ENCODE measurements around the gene KNDC1. TPM values are rescaled to one million over a fixed set of nuclear protein-coding genes. Genes with fewer than 3 reads are reported as not detected.

KNDC1 gene
- total RNA-seq, 1 experiment from 2014 or later = not detected

GRCh38 chr10:133204226-133205015, 44.4 kb downstream of the KNDC1 start:
- DNase-seq (ENCODE audit: low read depth) = no peak

- DNase-seq (ENCODE audit: low read depth) = no peak
Measured at GRCh38 chr10:133205146-133205545, 45.1 kb downstream of the KNDC1 start.

DNA sequence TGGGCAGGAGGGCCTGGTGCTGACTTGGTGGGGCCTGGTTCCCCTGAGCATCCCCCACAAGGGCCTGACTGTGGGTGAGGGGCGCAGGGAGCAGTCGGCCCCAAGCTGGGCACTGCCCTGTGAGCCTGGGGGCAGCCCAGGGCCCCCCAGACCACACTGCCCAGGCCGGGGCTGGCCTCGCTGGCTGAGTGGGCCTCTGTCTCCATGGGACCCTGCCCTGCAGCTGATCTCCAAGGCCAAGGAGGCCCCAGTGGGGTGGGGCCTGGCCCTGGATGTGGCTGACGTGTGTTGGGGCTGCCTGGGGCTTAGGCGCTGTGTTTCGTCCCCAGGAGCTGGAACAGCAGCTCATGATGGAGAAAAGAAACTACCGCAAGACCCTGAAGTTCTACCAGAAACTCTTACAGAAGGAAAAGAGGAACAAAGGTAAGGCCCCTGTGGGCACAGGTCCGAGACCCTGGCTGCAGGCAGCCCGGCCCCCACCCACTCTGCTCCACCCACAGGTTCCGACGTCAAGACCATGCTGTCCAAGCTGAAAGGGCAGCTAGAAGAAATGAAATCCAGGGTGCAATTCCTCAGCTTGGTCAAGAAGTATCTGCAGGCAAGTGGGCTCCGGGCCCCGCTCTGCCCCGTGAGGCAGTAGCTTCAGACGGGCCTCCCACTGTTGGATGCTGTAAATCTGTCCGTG, 46.5 kb downstream of the KNDC1 start:
- DNase-seq (ENCODE audit: low read depth) = no peak

DNA sequence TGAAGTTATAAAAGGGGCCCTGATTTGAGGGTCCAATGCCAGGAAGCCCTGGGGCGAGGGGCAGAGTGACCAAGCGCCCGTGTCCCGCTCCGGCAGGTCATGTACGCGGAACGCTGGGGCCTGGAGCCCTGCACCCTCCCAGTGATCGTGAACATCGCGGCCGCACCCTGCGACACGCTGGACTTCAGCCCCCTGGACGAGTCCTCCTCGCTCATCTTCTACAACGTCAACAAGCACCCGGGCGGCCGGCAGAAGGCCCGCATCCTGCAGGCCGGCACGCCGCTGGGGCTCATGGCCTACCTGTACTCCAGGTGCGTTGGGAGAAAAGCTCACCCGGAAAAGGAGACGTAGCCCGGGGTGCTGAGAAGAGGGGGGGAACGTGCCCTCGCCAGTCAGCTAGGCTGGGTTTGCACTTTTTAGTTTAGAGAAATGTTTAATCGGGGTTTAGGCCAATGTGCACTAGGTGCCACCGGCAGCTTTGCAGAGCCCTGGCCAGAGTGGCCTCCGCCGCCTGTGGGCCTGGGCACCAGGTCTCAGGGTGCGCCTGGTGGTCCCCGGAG, 47.1 kb downstream of the KNDC1 start:
- DNase-seq (ENCODE audit: low read depth) = no peak

DNA sequence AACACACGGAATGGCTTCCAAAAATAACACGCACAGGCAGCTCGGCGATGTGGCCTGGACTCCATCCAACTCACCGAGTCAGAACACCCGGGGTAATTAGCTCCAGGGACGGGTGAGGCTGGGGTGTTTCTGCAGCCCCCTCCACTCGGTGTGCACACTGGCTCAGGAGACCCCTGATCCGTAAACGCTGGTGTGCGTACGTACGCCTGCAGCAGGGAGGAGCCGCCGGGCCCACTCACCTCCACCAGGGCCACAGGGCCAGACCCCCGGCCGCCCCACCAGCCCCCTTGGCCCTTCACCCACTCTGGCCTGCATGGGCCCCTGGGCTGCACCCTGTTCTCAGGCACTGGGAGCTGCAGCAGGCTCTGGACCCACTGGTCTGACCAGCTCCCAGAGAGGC, 47.6 kb downstream of the KNDC1 start:
- DNase-seq (ENCODE audit: low read depth) = no peak

DNA sequence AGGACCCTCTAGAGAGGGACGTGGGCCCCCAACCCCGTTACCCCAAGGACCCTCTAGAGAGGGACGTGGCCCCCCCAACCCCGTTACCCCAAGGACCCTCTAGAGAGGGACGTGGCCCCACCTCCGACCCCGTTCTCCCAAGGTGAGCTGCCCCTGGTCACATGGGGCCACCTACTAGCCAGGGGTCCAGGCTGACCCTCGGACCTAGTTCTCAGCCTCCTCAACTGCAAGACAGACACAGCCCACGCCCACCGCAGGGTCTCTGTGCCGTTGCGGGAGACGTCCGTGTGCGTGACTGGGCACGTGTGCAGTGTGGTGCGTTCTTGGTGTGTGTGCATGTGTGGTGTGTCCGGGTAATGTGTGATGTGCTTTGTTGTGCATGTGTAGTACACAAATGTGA, 48.4 kb downstream of the KNDC1 start:
- DNase-seq (ENCODE audit: low read depth) = no peak

DNA sequence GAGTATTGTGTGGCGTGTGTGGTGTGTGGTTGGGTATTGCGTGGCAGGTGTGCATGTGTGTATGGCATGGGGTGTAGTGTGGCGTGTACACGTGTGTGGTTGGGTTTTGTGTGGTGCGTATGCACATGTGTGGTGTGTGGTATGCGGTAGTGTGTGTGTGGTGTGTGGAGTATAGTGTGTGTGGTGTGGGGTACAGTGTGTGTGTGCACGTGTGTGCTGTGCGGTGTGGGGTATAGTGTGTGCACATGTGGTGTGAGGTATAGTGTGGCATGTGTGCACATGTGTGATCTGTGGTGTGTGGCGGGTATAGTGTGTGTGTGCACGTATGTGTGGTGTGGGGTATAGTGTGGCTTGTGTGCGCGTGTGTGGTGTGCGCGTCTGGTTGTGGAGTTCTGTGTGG, 49.1 kb downstream of the KNDC1 start:
- no peak for DNase-seq (ENCODE audit: low read depth)

GRCh38 chr10:133209641-133210040, 49.6 kb downstream of the KNDC1 start:
- DNase-seq (ENCODE audit: low read depth) = no peak

DNA sequence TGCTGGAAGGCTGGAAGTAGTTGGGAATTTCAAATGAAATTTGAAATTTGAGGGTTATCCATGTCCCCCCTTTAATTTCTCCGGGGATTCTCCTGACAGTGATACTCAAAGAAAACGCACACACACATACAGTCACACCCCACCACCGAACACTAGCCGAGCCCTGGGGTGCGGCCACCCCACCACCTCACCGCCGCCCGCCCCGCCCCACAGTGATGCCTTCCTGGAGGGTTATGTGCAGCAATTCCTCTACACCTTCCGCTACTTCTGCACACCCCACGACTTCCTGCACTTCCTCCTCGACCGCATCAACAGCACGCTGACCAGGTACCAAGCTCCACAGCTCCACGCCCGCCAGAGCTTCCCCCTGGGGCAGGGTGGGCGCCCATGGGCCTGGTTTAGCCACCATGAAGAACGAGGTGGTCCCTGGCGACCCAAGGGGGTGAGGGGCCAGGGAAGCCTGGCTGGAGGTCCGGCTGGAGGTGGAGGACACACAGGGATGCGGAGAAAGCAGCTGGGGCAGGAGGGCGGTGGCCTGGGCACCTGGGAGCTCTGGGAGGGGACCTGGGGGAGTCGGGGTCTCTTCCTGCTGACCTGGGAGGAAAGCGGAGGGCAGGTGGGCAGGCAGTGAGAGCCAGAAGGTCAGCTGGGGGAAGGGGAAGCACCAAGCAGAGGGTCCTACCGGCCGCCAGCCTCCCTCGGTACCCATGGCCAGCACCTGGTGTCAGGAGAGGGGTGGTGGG, 50.5 kb downstream of the KNDC1 start:
- DNase-seq (ENCODE audit: low read depth) = no peak

DNA sequence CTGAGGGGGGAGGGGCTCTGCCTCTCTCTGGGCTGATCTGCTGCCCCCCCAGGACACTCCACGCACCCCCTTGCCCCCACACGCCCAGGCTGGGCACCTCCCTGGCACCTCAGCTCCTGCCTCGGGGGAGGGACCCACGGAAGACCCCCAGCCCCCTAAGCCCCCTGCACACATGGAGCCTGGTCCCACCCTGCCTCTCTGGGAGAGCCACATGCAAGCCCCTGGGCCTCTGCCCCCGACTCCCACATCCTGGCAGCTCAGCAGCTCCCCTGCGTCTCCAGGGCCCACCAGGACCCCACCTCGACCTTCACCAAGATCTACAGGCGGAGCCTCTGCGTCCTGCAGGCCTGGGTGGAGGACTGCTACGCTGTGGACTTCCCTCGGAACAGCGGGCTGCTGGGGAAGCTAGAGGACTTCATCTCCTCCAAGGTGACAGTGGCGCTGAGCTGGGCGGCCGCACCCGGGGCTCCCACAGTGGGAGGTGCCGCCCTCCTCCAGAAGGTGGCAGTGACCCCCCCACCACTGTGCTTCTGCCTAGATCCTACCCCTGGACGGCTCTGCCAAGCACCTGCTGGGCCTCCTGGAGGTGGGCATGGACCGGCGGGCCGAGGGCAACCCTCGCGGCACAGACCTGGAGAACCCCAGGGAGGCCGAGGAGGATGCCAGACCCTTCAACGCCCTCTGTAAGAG, 51.3 kb downstream of the KNDC1 start:
- DNase-seq (ENCODE audit: low read depth) = no peak

- no peak for DNase-seq (ENCODE audit: low read depth)
Measured at GRCh38 chr10:133211959-133212852, 52.2 kb downstream of the KNDC1 start.

- DNase-seq (ENCODE audit: low read depth) = no peak
Measured at GRCh38 chr10:133212853-133213494, 53.0 kb downstream of the KNDC1 start.

- DNase-seq (ENCODE audit: low read depth) = no peak
Measured at GRCh38 chr10:133213641-133214467, 53.8 kb downstream of the KNDC1 start.

GRCh38 chr10:133214468-133215410, 54.7 kb downstream of the KNDC1 start:
- no peak for DNase-seq (ENCODE audit: low read depth)

- no peak for DNase-seq (ENCODE audit: low read depth)
Measured at GRCh38 chr10:133215586-133215985, 55.6 kb downstream of the KNDC1 start.

GRCh38 chr10:133216776-133217175, 56.8 kb downstream of the KNDC1 start:
- DNase-seq (ENCODE audit: low read depth) = no peak

DNA sequence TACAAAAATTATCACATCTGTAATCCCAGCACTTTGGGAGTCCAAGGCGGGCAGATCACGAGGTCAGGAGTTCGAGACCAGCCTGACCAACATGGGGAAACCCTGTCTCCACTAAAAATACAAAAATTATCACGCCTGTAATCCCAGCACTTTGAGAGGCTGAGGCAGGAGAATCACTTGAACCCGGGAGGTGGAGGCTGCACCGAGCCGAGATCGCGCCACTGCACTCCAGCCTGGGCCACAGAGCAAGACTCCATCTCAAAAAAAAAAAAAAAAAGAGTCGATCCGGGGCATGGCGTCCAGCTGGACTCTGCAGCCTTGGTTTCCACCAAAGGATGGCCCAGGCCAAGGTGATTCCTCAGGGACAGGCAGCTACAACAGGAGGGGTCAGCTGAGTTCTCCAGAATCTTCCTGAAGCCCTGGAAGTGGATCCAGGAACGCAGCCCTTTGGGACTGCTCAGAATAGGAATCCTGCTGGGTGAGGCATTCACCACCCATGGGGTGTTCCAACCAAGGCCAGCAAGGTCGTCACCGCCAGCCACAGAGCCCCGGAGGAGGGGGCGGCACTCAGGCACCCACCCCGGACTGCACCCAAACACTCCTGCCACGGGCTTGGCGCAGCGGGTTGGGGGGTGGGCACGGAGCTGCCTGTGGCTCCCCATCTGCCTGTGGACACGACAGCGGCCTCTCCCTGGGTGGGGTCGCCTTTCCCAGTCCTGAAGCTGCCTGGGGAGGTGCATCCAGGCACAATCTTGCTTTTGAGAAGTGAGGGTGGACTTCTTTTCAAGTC, 58.0 kb downstream of the KNDC1 start:
- DNase-seq (ENCODE audit: low read depth) = no peak

Measured in Daoy (cell line).